Gastroesophageal sphincter (tissue), 3 donors: ENCODE data around the gene RPL37A.

ENCODE experiments used
- EP300 ChIP-seq: sonication (generic); formaldehyde crosslinking; IDR thresholded peaks from one replicate; pipeline ENCODE4 v1.6.1; 2017; ENCODE audit warnings: antibody characterized with exemption, mild to moderate bottlenecking
- TF ChIP-seq, protein P1 (sequence below), 4 experiments: fragments of 200-600 bp in 2 of 4; fragments of 450-650 bp in 2 of 4; sonication (generic) in 1 of 4; IDR thresholded peaks; one replicate each; pipeline ENCODE4 v1.5.1; 2017 to 2019; ENCODE audit warnings: antibody characterized with exemption in 4 of 4, mild to moderate bottlenecking in 2 of 4, moderate library complexity in 2 of 4

- TF ChIP-seq, protein P1, sequence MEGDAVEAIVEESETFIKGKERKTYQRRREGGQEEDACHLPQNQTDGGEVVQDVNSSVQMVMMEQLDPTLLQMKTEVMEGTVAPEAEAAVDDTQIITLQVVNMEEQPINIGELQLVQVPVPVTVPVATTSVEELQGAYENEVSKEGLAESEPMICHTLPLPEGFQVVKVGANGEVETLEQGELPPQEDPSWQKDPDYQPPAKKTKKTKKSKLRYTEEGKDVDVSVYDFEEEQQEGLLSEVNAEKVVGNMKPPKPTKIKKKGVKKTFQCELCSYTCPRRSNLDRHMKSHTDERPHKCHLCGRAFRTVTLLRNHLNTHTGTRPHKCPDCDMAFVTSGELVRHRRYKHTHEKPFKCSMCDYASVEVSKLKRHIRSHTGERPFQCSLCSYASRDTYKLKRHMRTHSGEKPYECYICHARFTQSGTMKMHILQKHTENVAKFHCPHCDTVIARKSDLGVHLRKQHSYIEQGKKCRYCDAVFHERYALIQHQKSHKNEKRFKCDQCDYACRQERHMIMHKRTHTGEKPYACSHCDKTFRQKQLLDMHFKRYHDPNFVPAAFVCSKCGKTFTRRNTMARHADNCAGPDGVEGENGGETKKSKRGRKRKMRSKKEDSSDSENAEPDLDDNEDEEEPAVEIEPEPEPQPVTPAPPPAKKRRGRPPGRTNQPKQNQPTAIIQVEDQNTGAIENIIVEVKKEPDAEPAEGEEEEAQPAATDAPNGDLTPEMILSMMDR (IDR thresholded peaks at IDR 0.05): no peak
- TF ChIP-seq EP300: no peak
Observed at GRCh38 chr2:216492597-216493333, 5.9 kb upstream of the RPL37A start.
